Measurements from ENCODE around the gene CFD.

DNA sequence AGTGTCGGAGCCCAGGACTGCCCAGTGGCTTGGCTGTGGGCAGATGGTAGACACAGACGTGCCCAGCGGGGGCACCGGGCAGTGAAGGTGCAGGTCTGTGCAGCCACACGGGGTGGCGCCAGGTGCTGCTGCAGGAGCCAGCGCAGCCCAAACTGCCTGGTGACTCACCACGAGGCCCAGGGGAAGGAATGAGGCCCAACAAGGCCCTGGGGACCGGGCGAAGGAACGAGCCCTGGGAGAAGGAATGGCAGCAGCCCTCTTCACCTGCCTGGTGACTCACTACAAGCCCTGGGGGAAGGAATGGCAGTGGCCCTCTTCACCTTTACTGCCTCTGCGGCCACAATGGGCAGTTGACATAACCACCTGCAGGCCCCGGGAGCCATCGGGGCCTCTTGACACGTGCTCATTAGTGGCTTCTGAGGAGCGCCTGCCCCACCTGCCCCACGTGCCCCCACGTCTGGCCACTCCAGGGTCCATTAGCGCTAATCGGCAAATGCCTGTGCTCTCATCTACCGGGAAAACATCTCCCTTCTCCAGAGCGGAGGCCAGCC, 24.3 kb downstream of the CFD start:
- no peak for TF ChIP-seq POLR2A (IDR thresholded peaks at IDR 0.05)
- TF ChIP-seq, protein P1, sequence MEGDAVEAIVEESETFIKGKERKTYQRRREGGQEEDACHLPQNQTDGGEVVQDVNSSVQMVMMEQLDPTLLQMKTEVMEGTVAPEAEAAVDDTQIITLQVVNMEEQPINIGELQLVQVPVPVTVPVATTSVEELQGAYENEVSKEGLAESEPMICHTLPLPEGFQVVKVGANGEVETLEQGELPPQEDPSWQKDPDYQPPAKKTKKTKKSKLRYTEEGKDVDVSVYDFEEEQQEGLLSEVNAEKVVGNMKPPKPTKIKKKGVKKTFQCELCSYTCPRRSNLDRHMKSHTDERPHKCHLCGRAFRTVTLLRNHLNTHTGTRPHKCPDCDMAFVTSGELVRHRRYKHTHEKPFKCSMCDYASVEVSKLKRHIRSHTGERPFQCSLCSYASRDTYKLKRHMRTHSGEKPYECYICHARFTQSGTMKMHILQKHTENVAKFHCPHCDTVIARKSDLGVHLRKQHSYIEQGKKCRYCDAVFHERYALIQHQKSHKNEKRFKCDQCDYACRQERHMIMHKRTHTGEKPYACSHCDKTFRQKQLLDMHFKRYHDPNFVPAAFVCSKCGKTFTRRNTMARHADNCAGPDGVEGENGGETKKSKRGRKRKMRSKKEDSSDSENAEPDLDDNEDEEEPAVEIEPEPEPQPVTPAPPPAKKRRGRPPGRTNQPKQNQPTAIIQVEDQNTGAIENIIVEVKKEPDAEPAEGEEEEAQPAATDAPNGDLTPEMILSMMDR (IDR thresholded peaks at IDR 0.05): no peak
